OCI-LY1 (cell line): ENCODE measurements around the gene CHMP5.

Experiments used
- H2AFZ ChIP-seq: fragments of 200-600 bp; sonication (generic), shearing (Covaris generic); 2 replicates; pipeline ENCODE4 v1.6.0; 2014; ENCODE audit warnings: antibody characterized with exemption, mild to moderate bottlenecking, low read length
- H3F3A ChIP-seq: fragments of 200-600 bp; sonication (generic), shearing (Covaris generic); 2 replicates; pipeline ENCODE4 v1.6.0; 2014; ENCODE audit warnings: mild to moderate bottlenecking, antibody characterized with exemption, low read length, moderate library complexity; ENCODE audit not compliant: insufficient read depth
- H3K27ac ChIP-seq: fragments of 200-600 bp; sonication (generic); 2 replicates; pipeline ENCODE4 v1.5.1; 2014; ENCODE audit warnings: low read length, mixed run types, mild to moderate bottlenecking, low read depth; ENCODE audit not compliant: poor library complexity, severe bottlenecking
- H3K27me3 ChIP-seq: fragments of 200-600 bp; sonication (generic); 2 replicates; pipeline ENCODE4 v1.6.0; 2014; ENCODE audit warnings: antibody characterized with exemption, mild to moderate bottlenecking, low read length, moderate library complexity; ENCODE audit not compliant: insufficient read depth
- H3K36me3 ChIP-seq: fragments of 200-600 bp; sonication (generic); 2 replicates; pipeline ENCODE4 v1.6.1; 2014; ENCODE audit warnings: mild to moderate bottlenecking, antibody characterized with exemption, low read length, moderate library complexity, mixed read lengths; ENCODE audit not compliant: insufficient read depth
- H3K4me1 ChIP-seq: fragments of 200-600 bp; sonication (generic); 2 replicates; pipeline ENCODE4 v1.5.1; 2014; ENCODE audit warnings: mild to moderate bottlenecking, low read length, moderate library complexity; ENCODE audit not compliant: insufficient read depth, severe bottlenecking
- H3K4me2 ChIP-seq: fragments of 200-600 bp; sonication (generic), shearing (Covaris generic); 2 replicates; pipeline ENCODE4 v1.6.1; 2014; ENCODE audit warnings: low read length
- H3K4me3 ChIP-seq: fragments of 200-600 bp; sonication (generic); 2 replicates; pipeline ENCODE4 v1.5.1; 2014; ENCODE audit warnings: low read length, low read depth, mild to moderate bottlenecking, mixed read lengths; ENCODE audit not compliant: poor library complexity, severe bottlenecking
- H3K79me2 ChIP-seq: fragments of 200-600 bp; shearing (Covaris generic); 2 replicates; pipeline ENCODE4 v1.6.1; 2016; ENCODE audit warnings: mixed run types, low read length, mixed read lengths; ENCODE audit not compliant: insufficient read depth
- H3K9ac ChIP-seq: fragments of 200-600 bp; sonication (generic), shearing (Covaris generic); 2 replicates; pipeline ENCODE4 v1.6.1; 2014; ENCODE audit warnings: mild to moderate bottlenecking, low read length, mixed read lengths
- H3K9me2 ChIP-seq: fragments of 200-600 bp; sonication (generic), shearing (Covaris generic); 2 replicates; pipeline ENCODE4 v1.6.1; 2014; ENCODE audit warnings: low read depth, mild to moderate bottlenecking, low read length, mixed read lengths
- H3K9me3 ChIP-seq: fragments of 200-600 bp; shearing (Covaris generic); 2 replicates; pipeline ENCODE4 v1.6.1; 2014; ENCODE audit warnings: low read length, mixed read lengths
- H4K20me1 ChIP-seq: fragments of 200-600 bp; sonication (generic), shearing (Covaris generic); 2 replicates; pipeline ENCODE4 v1.6.0; 2016; ENCODE audit warnings: mild to moderate bottlenecking, low read length; ENCODE audit not compliant: insufficient read depth
- CTCF ChIP-seq: fragments of 200-600 bp; sonication (generic), shearing (Covaris generic); IDR thresholded peaks from 2 replicates; pipeline ENCODE4 v1.5.1; 2017; ENCODE audit warnings: mild to moderate bottlenecking, antibody characterized with exemption, low read length, moderate library complexity, mixed read lengths
- EZH2 ChIP-seq: fragments of 200-600 bp; sonication (generic), shearing (Covaris generic); IDR thresholded peaks from 2 replicates; pipeline ENCODE4 v1.8.0; 2017; ENCODE audit warnings: borderline replicate concordance, mixed run types, mild to moderate bottlenecking, antibody characterized with exemption, low read length, moderate library complexity, mixed read lengths

CHMP5 gene

GRCh38 chr9:33236571-33236970 lies 28.3 kb upstream of the CHMP5 start:
- no peaks in the 10 kb centered on the region for H3K4me1 ChIP-seq
- no peak overlapping the region for H3K4me3 ChIP-seq
- no peaks in the 10 kb centered on the region for H3F3A ChIP-seq
- H2AFZ ChIP-seq: no peak overlapping the region
- H3K9me3 ChIP-seq: no peaks in the 10 kb centered on the region
- H3K27me3 ChIP-seq: no peaks in the 10 kb centered on the region; the same call in none of the 2 replicates
- H3K9ac ChIP-seq: no peak overlapping the region
- H3K36me3 ChIP-seq: no peaks in the 10 kb centered on the region
- H3K9me2 ChIP-seq: no peaks in the 10 kb centered on the region
- H3K4me2 ChIP-seq: no peak overlapping the region
- no peaks in the 10 kb centered on the region for H3K79me2 ChIP-seq
- no peaks in the 10 kb centered on the region for H4K20me1 ChIP-seq
- TF ChIP-seq CTCF: no peak
- no peak for TF ChIP-seq EZH2
- H3K27ac ChIP-seq: no peak overlapping the region

GRCh38 chr9:33239921-33240320 lies 24.9 kb upstream of the CHMP5 start, which contains the start of gene SPINK4:
Gene SPINK4 (plus strand): TSS chr9:33240167. CDS start chr9:33240209, 42 bp downstream.
- H3K4me2 ChIP-seq: no peak within 1 kb of the TSS
- no peaks in the 10 kb centered on the region for H3K9me3 ChIP-seq
- no peaks in the 10 kb centered on the region for H3K4me1 ChIP-seq
- H3K4me3 ChIP-seq: no peak within 1 kb of the TSS
- no peaks in the 10 kb centered on the region for H3K9me2 ChIP-seq
- H3F3A ChIP-seq: no peaks in the 10 kb centered on the region
- H3K9ac ChIP-seq: no peak within 1 kb of the TSS
- no peaks in the 10 kb centered on the region; the same call in none of the 2 replicates for H3K27me3 ChIP-seq
- no peaks in the 10 kb centered on the region for H3K36me3 ChIP-seq
- TF ChIP-seq CTCF: no peak
- no peaks in the 10 kb centered on the region for H3K79me2 ChIP-seq
- H2AFZ ChIP-seq: no peak within 1 kb of the TSS
- no peak within 1 kb of the TSS for H3K27ac ChIP-seq
- H4K20me1 ChIP-seq: no peaks in the 10 kb centered on the region

GRCh38 chr9:33241298-33241697 lies 23.6 kb upstream of the CHMP5 start:
- Histone ChIP-seq H3K9me3 (no peaks in the 10 kb centered on the region), H3F3A (no peaks in the 10 kb centered on the region), H3K9ac (no peak overlapping the region), H4K20me1 (no peaks in the 10 kb centered on the region), H3K79me2 (no peaks in the 10 kb centered on the region), H2AFZ (no peak overlapping the region), H3K4me3 (no peak overlapping the region), H3K4me2 (no peak overlapping the region), H3K27ac (no peak overlapping the region), H3K27me3 (no peaks in the 10 kb centered on the region; the same call in 1 of the 2 replicates), H3K9me2 (no peaks in the 10 kb centered on the region), H3K36me3 (no peaks in the 10 kb centered on the region), H3K4me1 (no peaks in the 10 kb centered on the region)
- TF ChIP-seq CTCF: no peak
